SU-DHL-6 (cell line): ENCODE data around the gene PLXND1.

Experiments used
- H2AFZ ChIP-seq: fragments of 200-600 bp; sonication (generic); 2 replicates; pipeline ENCODE4 v1.6.1; 2014; ENCODE audit warnings: low read depth, mild to moderate bottlenecking, moderate library complexity, mixed read lengths, antibody characterized with exemption, low read length; ENCODE audit not compliant: severe bottlenecking
- H3F3A ChIP-seq: fragments of 200-600 bp; shearing (Covaris generic); 2 replicates; pipeline ENCODE4 v1.6.0; 2016; ENCODE audit warnings: antibody characterized with exemption, mild to moderate bottlenecking; ENCODE audit not compliant: insufficient read depth
- H3K27ac ChIP-seq: fragments of 200-600 bp; sonication (generic); 2 replicates; pipeline ENCODE4 v1.5.1; 2016; ENCODE audit warnings: low read depth, mild to moderate bottlenecking, low read length, moderate library complexity, mixed read lengths
- H3K27me3 ChIP-seq: fragments of 200-600 bp; sonication (generic), shearing (Covaris generic); 2 replicates; pipeline ENCODE4 v1.6.0; 2014; ENCODE audit warnings: mild to moderate bottlenecking, low read length
- H3K36me3 ChIP-seq: fragments of 200-600 bp; sonication (generic); 2 replicates; pipeline ENCODE4 v1.6.1; 2014; ENCODE audit warnings: mild to moderate bottlenecking, low read length, mixed read lengths
- H3K4me2 ChIP-seq: fragments of 300-600, 200-600 bp; shearing (Covaris generic), sonication (generic); 2 replicates; pipeline ENCODE4 v1.6.0; 2014; ENCODE audit warnings: low read length, low read depth, mild to moderate bottlenecking; ENCODE audit not compliant: poor library complexity, severe bottlenecking
- H3K4me3 ChIP-seq: fragments of 200-600 bp; sonication (generic); 2 replicates; pipeline ENCODE4 v1.5.1; 2014; ENCODE audit warnings: antibody characterized with exemption, low read length, mild to moderate bottlenecking, mixed read lengths; ENCODE audit not compliant: insufficient read depth, poor library complexity, severe bottlenecking
- H3K79me2 ChIP-seq: fragments of 200-600 bp; sonication (generic); 2 replicates; pipeline ENCODE4 v1.6.1; 2014; ENCODE audit warnings: mild to moderate bottlenecking, low read length, moderate library complexity; ENCODE audit not compliant: insufficient read depth
- H3K9ac ChIP-seq: fragments of 200-600 bp; sonication (generic); 2 replicates; pipeline ENCODE4 v1.7.0; 2014; ENCODE audit warnings: mild to moderate bottlenecking, low read length
- H3K9me2 ChIP-seq: fragments of 200-600 bp; sonication (generic); replicated peaks from 2 replicates; pipeline ENCODE4 v1.6.1; 2014; ENCODE audit warnings: low read length; ENCODE audit not compliant: insufficient read depth
- H3K9me3 ChIP-seq: fragments of 200-600 bp; sonication (generic); 2 replicates; pipeline ENCODE4 v1.6.1; 2014; ENCODE audit warnings: low read length, mixed read lengths; ENCODE audit not compliant: insufficient read depth
- H4K20me1 ChIP-seq: fragments of 200-600 bp; sonication (generic); 2 replicates; pipeline ENCODE4 v1.6.1; 2014; ENCODE audit warnings: low read depth, mild to moderate bottlenecking, antibody characterized with exemption, low read length, moderate library complexity, mixed read lengths
- CTCF ChIP-seq: fragments of 200-600 bp; sonication (generic); IDR thresholded peaks from one replicate; pipeline ENCODE4 v1.5.1; 2017; ENCODE audit warnings: antibody characterized with exemption, mild to moderate bottlenecking, low read length, moderate library complexity; ENCODE audit not compliant: insufficient read depth, poor library complexity, severe bottlenecking
- EZH2phosphoT487 ChIP-seq: fragments of 200-600 bp; sonication (generic), shearing (Covaris generic); conservative IDR thresholded peaks from 2 replicates; pipeline ENCODE4 v1.6.1; 2018; ENCODE audit warnings: mild to moderate bottlenecking, antibody characterized with exemption, low read length, moderate library complexity, mixed read lengths

The PLXND1 gene

GRCh38 chr3:129595544-129596193 lies 10.8 kb downstream of the PLXND1 start:
- Histone ChIP-seq H3K36me3 (no peaks in the 10 kb centered on the region), H3K27me3 (no peaks in the 10 kb centered on the region), H3K27ac (no peak overlapping the region), H4K20me1 (no peaks in the 10 kb centered on the region), H3K79me2 (no peaks in the 10 kb centered on the region), H3K4me3 (no peak overlapping the region), H2AFZ (no peak overlapping the region), H3K9me3 (no peaks in the 10 kb centered on the region), H3F3A (no peaks in the 10 kb centered on the region), H3K9me2 (no peaks in the 10 kb centered on the region), H3K9ac (no peak overlapping the region), H3K4me2 (no peak overlapping the region)
- TF ChIP-seq CTCF (no peak), EZH2phosphoT487 (no peak)

- H4K20me1 ChIP-seq = no peaks in the 10 kb centered on the region
- H3K27me3 ChIP-seq = no peaks in the 10 kb centered on the region
- H2AFZ ChIP-seq = no peak overlapping the region
- no peak for TF ChIP-seq CTCF
- TF ChIP-seq EZH2phosphoT487 = no peak
- H3K36me3 ChIP-seq = no peaks in the 10 kb centered on the region
- no peaks in the 10 kb centered on the region for H3F3A ChIP-seq
- H3K4me3 ChIP-seq = no peak overlapping the region
- no peak overlapping the region for H3K4me2 ChIP-seq
- H3K27ac ChIP-seq = no peak overlapping the region
- H3K9ac ChIP-seq = no peak overlapping the region
- no peaks in the 10 kb centered on the region for H3K79me2 ChIP-seq
- H3K9me2 ChIP-seq = no peaks in the 10 kb centered on the region
- H3K9me3 ChIP-seq = no peaks in the 10 kb centered on the region
These were observed 11.5 kb downstream of the PLXND1 start for GRCh38 chr3:129594907-129595390.

- H2AFZ ChIP-seq = no peak overlapping the region
- H3K4me2 ChIP-seq = no peak overlapping the region
- no peaks in the 10 kb centered on the region for H4K20me1 ChIP-seq
- no peaks in the 10 kb centered on the region for H3F3A ChIP-seq
- H3K27me3 ChIP-seq = no peaks in the 10 kb centered on the region
- H3K9ac ChIP-seq = no peak overlapping the region
- no peaks in the 10 kb centered on the region for H3K9me3 ChIP-seq
- no peaks in the 10 kb centered on the region for H3K36me3 ChIP-seq
- no peak overlapping the region for H3K4me3 ChIP-seq
- TF ChIP-seq EZH2phosphoT487 (no peak), CTCF (no peak)
- H3K27ac ChIP-seq = no peak overlapping the region
- no peaks in the 10 kb centered on the region for H3K9me2 ChIP-seq
- H3K79me2 ChIP-seq = no peaks in the 10 kb centered on the region
These were observed 12.1 kb downstream of the PLXND1 start for GRCh38 chr3:129594409-129594808.
